ENCODE data around the gene KIF14.

DNA sequence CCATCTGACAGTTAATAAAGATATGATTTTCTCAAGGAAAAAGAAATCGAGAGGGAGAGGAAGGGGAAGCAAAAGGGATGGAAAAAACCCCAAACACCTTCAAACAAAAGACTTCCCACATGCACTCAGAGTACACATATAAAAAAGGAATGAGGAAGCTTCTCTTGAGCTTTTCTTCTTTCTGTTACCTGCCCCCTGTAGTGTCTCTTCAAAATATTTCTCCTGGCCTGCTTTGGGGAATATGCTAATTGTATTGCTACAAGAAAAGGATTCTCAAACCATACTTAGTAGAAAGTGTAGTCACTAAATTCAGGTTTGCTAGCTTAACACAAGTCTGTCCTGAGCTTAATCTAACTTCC lies 58.7 kb downstream of the KIF14 start:
- TF ChIP-seq EZH2 (IDR thresholded peaks at IDR 0.05; ENCODE audit: insufficient read depth, poor library complexity, severe bottlenecking) (no peak), EZH2phosphoT487 (IDR thresholded peaks at IDR 0.05; ENCODE audit: insufficient read depth, low read depth) (no peak)

Data from GM23248 (cell line).